ENCODE measurements around the gene SGSM2. TPM values are rescaled to one million over a fixed set of nuclear protein-coding genes. Genes with fewer than 3 reads are reported as not detected.

Gene SGSM2
- total RNA-seq, 4 donors from 2014 or later: 48.2 to 117 (median 90.4) TPM

- Histone ChIP-seq H3K4me1 (peaks cover 51% of the 10 kb centered on the region), H3K27ac (no peak overlapping the region), H3K27me3 (no peaks in the 10 kb centered on the region), H3K4me3 (no peak overlapping the region), H3K9me3 (no peaks in the 10 kb centered on the region), H3K36me3 (peaks cover 31% of the 10 kb centered on the region)
- DNase-seq (ENCODE audit: low spot score in 2 of 2): no peak
- WGBS: 89% methylated on average over 33 of the region's 41 CpGs
- TF ChIP-seq POLR2A (IDR thresholded peaks at IDR 0.05) (no peak), POLR2AphosphoS5 (IDR thresholded peaks at IDR 0.05) (no peak), CTCF (IDR thresholded peaks at IDR 0.05) (no peak), EP300 (IDR thresholded peaks at IDR 0.05) (no peak)
Measured at GRCh38 chr17:2387086-2388019, 50.1 kb downstream of the SGSM2 start.

- peaks cover 31% of the 10 kb centered on the region for H3K36me3 ChIP-seq
- no peak overlapping the region for H3K27ac ChIP-seq
- no peaks in the 10 kb centered on the region for H3K9me3 ChIP-seq
- no peaks in the 10 kb centered on the region for H3K27me3 ChIP-seq
- no peak for TF ChIP-seq EP300 (IDR thresholded peaks at IDR 0.05)
- TF ChIP-seq POLR2AphosphoS5 (IDR thresholded peaks at IDR 0.05): no peak
- TF ChIP-seq CTCF (IDR thresholded peaks at IDR 0.05): no peak
- TF ChIP-seq POLR2A (IDR thresholded peaks at IDR 0.05): no peak
- DNase-seq (ENCODE audit: low spot score in 2 of 2): no peak
- H3K4me1 ChIP-seq: peaks cover 46% of the 10 kb centered on the region
- H3K4me3 ChIP-seq: no peak overlapping the region
- WGBS: 77% methylated on average over 19 of the region's 21 CpGs
Measured at GRCh38 chr17:2388020-2388682, 50.9 kb downstream of the SGSM2 start.

DNA sequence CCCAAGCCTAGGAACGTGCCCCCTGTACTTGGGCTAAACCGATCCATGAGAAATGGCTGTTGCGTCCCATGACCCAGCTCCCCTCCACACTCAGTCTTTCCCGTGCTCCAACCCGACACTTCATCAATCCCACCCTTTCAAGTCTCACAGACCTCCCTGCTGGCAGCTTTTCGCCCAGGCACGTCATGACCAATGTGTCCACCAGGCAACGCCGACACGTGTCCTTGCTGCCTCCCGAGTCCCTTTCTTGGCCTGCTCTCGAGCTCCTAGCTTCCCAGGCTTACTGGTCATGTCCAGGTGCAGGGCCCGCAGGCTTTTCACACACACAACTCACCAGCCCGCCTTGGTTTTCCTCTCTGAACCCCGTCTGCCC is 51.4 kb downstream of the SGSM2 start:
- WGBS: 92% methylated on average over 15 of the region's 15 CpGs
- Histone ChIP-seq H3K27me3 (no peaks in the 10 kb centered on the region), H3K9me3 (no peaks in the 10 kb centered on the region), H3K4me1 (peaks cover 43% of the 10 kb centered on the region), H3K27ac (no peak overlapping the region), H3K36me3 (peaks cover 31% of the 10 kb centered on the region), H3K4me3 (no peak overlapping the region)
- no peak for TF ChIP-seq POLR2AphosphoS5 (IDR thresholded peaks at IDR 0.05)
- TF ChIP-seq CTCF (IDR thresholded peaks at IDR 0.05): no peak
- no peak for TF ChIP-seq POLR2A (IDR thresholded peaks at IDR 0.05)
- TF ChIP-seq EP300 (IDR thresholded peaks at IDR 0.05): no peak
- no peak for DNase-seq (ENCODE audit: low spot score in 2 of 2)

GRCh38 chr17:2390199-2390836 is 53.0 kb downstream of the SGSM2 start:
- WGBS: 66% methylated on average over 12 of the region's 12 CpGs
- no peak overlapping the region for H3K4me3 ChIP-seq
- peaks cover 31% of the 10 kb centered on the region for H3K36me3 ChIP-seq
- peaks cover 52% of the 10 kb centered on the region for H3K4me1 ChIP-seq
- TF ChIP-seq POLR2A (IDR thresholded peaks at IDR 0.05) (no peak), POLR2AphosphoS5 (IDR thresholded peaks at IDR 0.05) (no peak), EP300 (IDR thresholded peaks at IDR 0.05) (no peak)
- no peaks in the 10 kb centered on the region for H3K9me3 ChIP-seq
- H3K27ac ChIP-seq: peak overlapping the region; percentile 99
- peak in 1 of 2 donors; percentile 73 for DNase-seq (ENCODE audit: low spot score in 2 of 2)
- H3K27me3 ChIP-seq: no peaks in the 10 kb centered on the region

DNA sequence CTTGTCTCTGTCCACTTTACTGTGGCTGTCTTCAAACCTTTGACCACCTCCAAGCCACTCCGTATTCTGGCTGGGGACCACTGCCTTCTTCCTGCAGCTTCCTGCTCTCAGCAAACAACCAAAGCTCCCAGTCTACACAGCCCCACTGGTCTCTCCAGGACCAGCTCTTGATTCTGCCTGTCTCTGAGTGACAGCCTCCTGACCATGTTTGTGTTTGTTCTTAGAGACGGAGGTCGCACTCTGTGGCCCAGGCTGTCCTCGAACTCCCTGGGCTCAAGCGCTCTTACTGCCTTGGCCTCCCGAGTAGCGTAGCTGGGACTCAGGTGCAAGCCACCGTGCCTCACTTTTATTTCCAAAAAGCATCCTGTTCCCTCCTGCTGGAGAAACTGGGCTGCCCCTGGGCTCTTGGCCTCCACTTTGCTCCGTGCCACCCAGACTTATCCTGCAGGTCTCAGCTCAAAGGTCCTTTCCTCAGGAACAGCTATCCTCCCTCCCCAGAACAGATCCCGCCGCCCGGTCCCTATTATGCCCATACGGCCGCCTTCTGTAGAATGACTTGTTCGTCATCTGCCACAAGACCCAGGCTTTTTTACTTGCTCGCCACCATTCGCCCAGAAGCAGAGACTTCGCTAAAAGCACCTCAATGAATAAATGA is 54.4 kb downstream of the SGSM2 start:
- TF ChIP-seq POLR2AphosphoS5 (IDR thresholded peaks at IDR 0.05) (no peak), POLR2A (IDR thresholded peaks at IDR 0.05) (no peak)
- H3K36me3 ChIP-seq: peaks cover 18% of the 10 kb centered on the region
- H3K27me3 ChIP-seq: no peaks in the 10 kb centered on the region
- no peaks in the 10 kb centered on the region for H3K9me3 ChIP-seq
- peak in 1 of 2 donors; percentile 73 for DNase-seq (ENCODE audit: low spot score in 2 of 2)
- H3K4me3 ChIP-seq: peak overlapping the region; percentile 68
- peak overlapping the region; percentile 99 for H3K27ac ChIP-seq
- H3K4me1 ChIP-seq: peaks cover 60% of the 10 kb centered on the region
- 66% methylated on average over 18 of the region's 18 CpGs for WGBS

All from suprapubic skin (tissue), 4 donors.